ENCODE data around the gene BPI.
"Not testable (repeated sequence)": the region's sequence is repeated elsewhere in the genome, so short reads cannot be mapped to it uniquely, and the experiment has no call there.

The BPI gene

GRCh38 chr20:38338849-38339520, 35.0 kb downstream of the BPI start:
- no peaks in the 10 kb centered on the region for H3K36me3 ChIP-seq (replicated peaks)
- peaks cover 4% of the 10 kb centered on the region for H3K27me3 ChIP-seq (replicated peaks)
- in situ Hi-C loops (cut with HindIII; ENCODE audit: low pct_ligation_motif_present, low sequenced_read_pairs): no loop called here
- DNase-seq: peak; percentile 14
- no peak overlapping the region for H3K4me3 ChIP-seq (ENCODE audit: low read depth, low read length)
- peak; percentile 53 for TF ChIP-seq CTCF (IDR thresholded peaks at IDR 0.05; ENCODE audit: low read depth, low read length, missing control alignments)
- H3K27ac ChIP-seq: no peak overlapping the region

GRCh38 chr20:38339521-38339896, 35.6 kb downstream of the BPI start:
- in situ Hi-C loops (cut with HindIII; ENCODE audit: low pct_ligation_motif_present, low sequenced_read_pairs); H3K36me3 ChIP-seq (replicated peaks); H3K27me3 ChIP-seq (replicated peaks); DNase-seq; H3K4me3 ChIP-seq (ENCODE audit: low read depth, low read length); H3K27ac ChIP-seq: not testable (repeated sequence)

- no peak overlapping the region for H3K4me3 ChIP-seq (ENCODE audit: low read depth, low read length)
- H3K27me3 ChIP-seq (replicated peaks): peaks cover 4% of the 10 kb centered on the region
- TF ChIP-seq CTCF (IDR thresholded peaks at IDR 0.05; ENCODE audit: low read depth, low read length, missing control alignments): no peak
- DNase-seq: no peak
- in situ Hi-C loops (cut with HindIII; ENCODE audit: low pct_ligation_motif_present, low sequenced_read_pairs): no loop called here
- no peak overlapping the region for H3K27ac ChIP-seq
- H3K36me3 ChIP-seq (replicated peaks): no peaks in the 10 kb centered on the region
Observed at GRCh38 chr20:38339997-38340396, 36.0 kb downstream of the BPI start.

GRCh38 chr20:38340693-38341092, 36.7 kb downstream of the BPI start:
- no peak for DNase-seq
- Histone ChIP-seq H3K4me3 (ENCODE audit: low read depth, low read length) (no peak overlapping the region), H3K27ac (no peak overlapping the region), H3K27me3 (replicated peaks) (peaks cover 2% of the 10 kb centered on the region), H3K36me3 (replicated peaks) (no peaks in the 10 kb centered on the region)
- in situ Hi-C loops (cut with HindIII; ENCODE audit: low pct_ligation_motif_present, low sequenced_read_pairs): no loop called here
- no peak for TF ChIP-seq CTCF (IDR thresholded peaks at IDR 0.05; ENCODE audit: low read depth, low read length, missing control alignments)

GRCh38 chr20:38342216-38342615, 38.3 kb downstream of the BPI start:
- no peak for DNase-seq
- in situ Hi-C loops (cut with HindIII; ENCODE audit: low pct_ligation_motif_present, low sequenced_read_pairs): no loop called here
- Histone ChIP-seq H3K27ac (no peak overlapping the region), H3K36me3 (replicated peaks) (no peaks in the 10 kb centered on the region), H3K27me3 (replicated peaks) (no peaks in the 10 kb centered on the region), H3K4me3 (ENCODE audit: low read depth, low read length) (no peak overlapping the region)
- no peak for TF ChIP-seq CTCF (IDR thresholded peaks at IDR 0.05; ENCODE audit: low read depth, low read length, missing control alignments)

- H3K27me3 ChIP-seq (replicated peaks): peaks cover under 1% of the 10 kb centered on the region
- in situ Hi-C loops (cut with HindIII; ENCODE audit: low pct_ligation_motif_present, low sequenced_read_pairs): no loop called here
- no peak overlapping the region for H3K4me3 ChIP-seq (ENCODE audit: low read depth, low read length)
- TF ChIP-seq CTCF (IDR thresholded peaks at IDR 0.05; ENCODE audit: low read depth, low read length, missing control alignments): no peak
- H3K36me3 ChIP-seq (replicated peaks): no peaks in the 10 kb centered on the region
- no peak overlapping the region for H3K27ac ChIP-seq
- no peak for DNase-seq
Observed at GRCh38 chr20:38342713-38343310, 38.9 kb downstream of the BPI start.

All from brain microvascular endothelial cell (primary cell).